ENCODE results near the gene PDLIM7.

Gene PDLIM7

DNA sequence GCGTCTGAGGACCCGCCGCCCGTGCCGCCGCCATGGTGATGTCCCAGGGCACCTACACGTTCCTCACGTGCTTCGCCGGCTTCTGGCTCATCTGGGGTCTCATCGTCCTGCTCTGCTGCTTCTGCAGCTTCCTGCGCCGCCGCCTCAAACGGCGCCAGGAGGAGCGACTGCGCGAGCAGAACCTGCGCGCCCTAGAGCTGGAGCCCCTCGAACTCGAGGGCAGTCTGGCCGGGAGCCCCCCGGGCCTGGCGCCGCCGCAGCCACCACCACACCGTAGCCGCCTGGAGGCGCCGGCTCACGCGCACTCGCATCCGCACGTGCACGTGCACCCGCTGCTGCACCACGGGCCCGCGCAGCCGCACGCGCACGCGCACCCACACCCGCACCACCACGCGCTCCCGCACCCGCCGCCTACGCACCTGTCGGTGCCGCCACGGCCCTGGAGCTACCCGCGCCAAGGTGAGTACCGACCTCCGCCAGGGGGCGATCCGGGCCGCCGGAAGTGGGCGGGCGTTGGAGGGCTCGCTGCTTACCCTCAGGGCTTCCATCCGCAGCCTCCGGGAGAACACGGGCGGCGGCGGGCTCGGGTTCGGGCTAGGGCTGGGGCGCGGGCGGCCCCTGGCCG lies 42.3 kb downstream of the PDLIM7 start:
- peak; percentile 93 for DNase-seq

GRCh38 chr5:177454397-177455035 lies 42.9 kb downstream of the PDLIM7 start:
- peak; percentile 96 for DNase-seq

GRCh38 chr5:177453852-177454396 lies 43.5 kb downstream of the PDLIM7 start:
- no peak for DNase-seq

DNA sequence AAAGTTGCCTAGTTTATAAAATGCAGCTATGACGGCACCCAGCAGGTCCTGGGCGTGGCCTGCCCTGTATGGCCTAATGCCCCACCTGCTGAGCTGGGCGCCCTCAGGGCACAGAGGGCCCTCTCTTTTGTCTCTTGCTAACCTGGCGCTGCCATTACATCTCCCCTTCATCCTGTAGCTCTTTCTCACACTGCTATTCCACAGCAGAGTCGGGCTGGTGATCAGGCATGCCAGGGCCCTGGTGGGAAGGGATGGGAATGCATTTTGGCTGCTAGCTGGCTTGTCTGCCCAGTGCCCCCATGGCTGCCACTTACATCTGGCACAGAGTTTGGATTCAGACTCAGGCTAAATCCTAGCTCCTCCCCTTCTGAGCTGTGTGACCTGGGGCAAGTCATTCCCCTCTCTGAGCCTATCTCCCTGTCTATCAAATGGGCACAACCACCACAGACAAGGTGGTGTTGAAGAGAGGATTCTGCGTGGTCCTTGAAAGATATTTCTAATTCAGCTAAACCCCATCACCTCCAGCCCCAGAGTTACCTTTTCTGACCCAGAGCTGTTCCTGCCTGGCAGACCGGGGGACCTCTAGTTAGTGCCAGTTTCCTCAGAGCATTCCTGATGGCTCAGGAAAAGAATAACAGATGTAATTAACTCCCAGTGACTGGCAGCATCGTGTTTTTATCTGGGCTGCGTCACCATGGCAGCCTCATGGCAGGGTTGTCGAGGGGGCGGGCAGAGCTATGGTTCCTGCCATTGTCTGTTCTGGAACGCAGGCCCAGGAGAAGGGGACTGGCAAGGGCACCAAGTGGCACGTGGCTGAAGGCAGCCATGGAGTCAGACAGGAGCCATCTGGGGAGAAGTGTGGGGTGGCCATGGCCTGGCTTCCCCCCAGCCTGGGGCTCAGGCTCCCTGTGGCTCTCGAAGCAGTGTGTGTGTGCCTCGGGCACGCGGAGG lies 44.4 kb downstream of the PDLIM7 start:
- no peak for DNase-seq

DNA sequence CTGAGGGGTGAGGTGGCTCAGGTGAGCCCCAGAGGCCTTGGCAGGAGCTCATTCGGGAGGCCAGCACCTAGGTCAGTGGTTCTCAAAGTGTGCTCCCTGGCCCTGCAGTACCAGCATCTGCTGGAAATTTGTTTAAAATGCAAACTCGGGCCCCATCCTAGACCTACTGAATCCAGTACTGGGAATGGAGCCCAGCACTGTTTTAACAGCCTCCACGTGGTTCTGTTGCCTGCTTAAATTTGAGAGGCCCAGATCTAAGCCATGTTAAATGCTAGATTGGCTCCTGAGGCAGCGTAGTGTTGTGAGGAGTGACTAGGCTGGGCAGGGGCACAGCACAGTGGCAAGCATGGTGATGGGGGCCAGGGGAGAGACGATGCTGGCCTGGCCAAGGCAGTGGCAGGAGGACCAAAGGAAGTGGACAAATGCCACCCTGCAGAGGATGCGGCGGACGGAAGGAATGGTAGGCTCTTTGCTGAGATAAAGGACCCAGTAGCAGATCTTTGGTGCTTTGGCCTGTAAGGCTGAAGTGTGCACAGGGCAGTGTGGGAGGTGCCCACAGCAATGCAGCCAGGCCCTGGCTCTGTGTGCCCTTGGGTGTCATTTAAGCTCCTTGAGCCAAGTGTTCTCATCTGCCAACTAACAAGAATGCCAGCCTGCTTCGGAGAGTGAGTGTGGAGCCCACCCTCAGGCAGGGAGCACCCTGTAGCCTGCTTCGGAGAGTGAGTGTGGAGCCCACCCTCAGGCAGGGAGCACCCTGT lies 46.6 kb downstream of the PDLIM7 start:
- DNase-seq, result no peak

- no peak for DNase-seq
These were observed 48.0 kb downstream of the PDLIM7 start for GRCh38 chr5:177449140-177450061.

- DNase-seq, result no peak
These were observed 49.0 kb downstream of the PDLIM7 start for GRCh38 chr5:177448244-177448950.

DNA sequence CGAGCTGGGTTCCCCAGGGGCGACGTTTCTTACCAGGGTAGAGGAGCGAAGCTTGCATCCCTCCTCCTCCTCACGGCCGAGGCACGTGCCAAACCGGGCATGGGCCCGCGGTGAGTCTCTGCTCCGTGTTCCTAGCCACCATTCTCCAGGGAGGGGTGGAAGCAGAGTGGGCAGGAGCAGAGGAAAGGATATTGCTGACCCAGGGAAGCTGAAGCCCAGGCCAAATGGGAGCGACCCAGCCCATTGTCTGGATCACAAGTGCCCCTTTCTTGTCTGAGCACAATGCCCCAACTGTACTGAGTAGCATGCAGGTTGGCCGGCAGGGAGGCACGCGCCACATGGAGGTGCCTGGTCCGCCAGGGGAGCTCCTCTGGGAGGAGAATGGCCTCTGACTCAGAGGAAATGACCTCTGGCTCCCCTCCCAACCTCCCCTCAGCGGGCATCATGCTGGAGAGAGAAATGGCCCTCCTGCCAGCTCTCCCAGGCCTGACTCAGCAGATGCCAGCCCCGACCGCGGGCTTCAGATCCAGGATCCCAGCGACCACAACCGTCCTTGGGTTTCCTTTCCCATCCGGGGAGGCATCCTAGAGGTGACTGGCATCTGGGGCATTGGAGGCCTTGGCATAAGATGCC lies 49.7 kb downstream of the PDLIM7 start:
- DNase-seq, result no peak

DNA sequence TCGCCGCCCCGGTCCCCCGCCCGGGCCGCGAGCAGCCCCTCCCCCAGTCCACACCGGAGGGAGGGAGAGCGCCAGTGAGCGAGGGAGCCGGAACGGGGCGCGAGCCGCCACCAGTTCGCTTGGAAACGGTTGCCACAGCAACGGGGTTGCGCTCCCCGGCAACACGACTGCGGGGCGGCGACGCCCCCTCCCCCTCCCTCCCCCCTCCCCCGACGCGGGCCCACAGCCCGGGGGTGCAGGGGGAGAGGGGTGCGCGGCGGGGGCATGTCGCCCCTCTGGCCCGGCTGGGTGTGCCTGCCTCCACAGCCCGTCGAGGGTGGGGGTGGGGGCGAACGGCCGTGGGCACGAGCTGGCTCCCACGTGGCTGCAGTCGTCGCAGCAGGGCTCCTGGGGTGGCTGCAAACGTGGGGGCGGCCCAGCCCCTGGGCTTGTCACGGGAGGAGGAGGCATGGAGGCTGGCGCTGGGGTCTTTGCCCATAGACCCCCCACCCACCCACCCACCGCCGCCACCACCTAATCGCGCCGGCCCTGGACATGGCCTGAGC lies 50.3 kb downstream of the PDLIM7 start:
- peak; percentile 88 for DNase-seq

DNA sequence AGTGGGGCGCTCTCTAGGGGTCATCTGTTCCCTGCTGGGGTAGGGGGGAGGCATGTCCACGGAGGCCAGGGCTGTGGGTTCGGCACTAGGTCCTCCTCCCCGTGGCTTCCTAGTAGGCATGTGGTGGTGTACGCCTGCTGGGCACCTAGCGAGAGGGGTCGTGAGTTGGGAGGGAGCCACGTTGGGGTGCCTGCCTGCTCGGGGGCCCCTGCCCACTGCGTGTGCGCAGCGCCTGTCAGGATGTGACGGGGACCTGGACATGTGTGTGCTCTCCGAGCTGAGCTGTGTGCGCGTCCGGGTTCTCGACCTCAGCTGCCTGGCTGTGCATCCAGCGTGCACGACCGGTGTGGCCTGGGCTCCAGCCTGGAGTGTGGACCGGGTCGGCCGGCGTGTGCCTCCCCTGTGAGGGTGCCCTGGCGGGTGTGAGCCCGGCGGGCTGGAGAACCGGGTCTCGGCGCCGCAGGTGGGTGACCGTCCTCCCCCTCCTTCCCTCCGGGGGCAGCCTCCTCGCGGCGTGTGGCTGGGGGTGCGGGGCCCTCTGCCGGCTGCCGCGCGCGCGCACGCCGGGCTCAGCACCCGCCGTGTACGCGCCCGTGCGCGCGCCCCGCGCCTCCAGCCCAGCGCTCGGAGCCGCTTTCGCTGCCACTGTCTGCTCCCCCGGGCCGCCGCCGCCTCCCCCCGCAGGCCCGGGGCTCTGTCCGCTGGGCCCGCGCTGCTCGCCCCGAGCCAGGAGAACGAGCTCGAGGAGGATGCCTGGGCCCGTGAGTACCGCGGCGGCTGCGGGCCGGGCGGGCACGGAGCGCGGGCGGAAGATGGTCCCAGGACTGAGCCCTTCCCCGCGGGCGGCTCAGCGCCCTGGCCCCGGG lies 51.0 kb downstream of the PDLIM7 start, which contains the start of gene PRR7:
PRR7 (plus strand) TSS at position 615 of the 866 bp plus-strand sequence. CDS start 8,254 bp downstream, outside the sequence.
- peak; percentile 81 for DNase-seq

DNA sequence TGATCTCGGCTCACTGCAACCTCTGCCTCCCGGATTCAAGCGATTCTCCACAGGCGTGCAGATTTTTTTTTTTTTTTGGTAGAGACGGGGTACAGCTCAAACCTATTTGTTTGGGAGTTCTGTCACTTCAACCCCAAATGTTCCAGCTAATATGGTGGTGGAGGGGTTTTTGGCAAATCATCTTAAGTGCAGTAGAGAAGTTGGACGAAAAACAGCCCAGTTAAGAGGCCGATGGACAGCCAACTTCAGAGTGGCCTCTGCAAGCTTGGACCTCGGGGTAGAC lies 51.5 kb downstream of the PDLIM7 start:
- DNase-seq, result peak; percentile 26

GRCh38 chr5:177445052-177445916 lies 52.1 kb downstream of the PDLIM7 start:
- DNase-seq, result peak; percentile 54

- peak; percentile 65 for DNase-seq
These were observed 53.0 kb downstream of the PDLIM7 start for GRCh38 chr5:177444106-177445051.

GRCh38 chr5:177443144-177443983 lies 54.0 kb downstream of the PDLIM7 start:
- no peak for DNase-seq

GRCh38 chr5:177442066-177442826 lies 55.2 kb downstream of the PDLIM7 start:
- DNase-seq, result no peak

All from CD4-positive, alpha-beta T cell treated with Interleukin-10 for 1 hour (primary cell).